ENCODE data around the gene TTC12.

The TTC12 gene

GRCh38 chr11:113317339-113317738 is 3.0 kb downstream of the TTC12 start:
- H2AFZ ChIP-seq (ENCODE audit: low read depth, low read length), result no peak overlapping the region
- H3K4me3 ChIP-seq (ENCODE audit: low read length), result no peak overlapping the region
- H3K9me3 ChIP-seq (ENCODE audit: low read length), result peaks cover 8% of the 10 kb centered on the region
- no peaks in the 10 kb centered on the region for H3K27me3 ChIP-seq (ENCODE audit: insufficient read depth, low read length)
- peaks cover 7% of the 10 kb centered on the region for H3K36me3 ChIP-seq (ENCODE audit: insufficient read depth, low read length)
- H3K4me1 ChIP-seq (ENCODE audit: insufficient read depth, low read length), result peaks cover 10% of the 10 kb centered on the region

- Histone ChIP-seq H3K36me3 (ENCODE audit: insufficient read depth, low read length) (peaks cover 7% of the 10 kb centered on the region), H2AFZ (ENCODE audit: low read depth, low read length) (no peak overlapping the region), H3K9me3 (ENCODE audit: low read length) (peaks cover 8% of the 10 kb centered on the region), H3K4me3 (ENCODE audit: low read length) (no peak overlapping the region), H3K4me1 (ENCODE audit: insufficient read depth, low read length) (peaks cover 8% of the 10 kb centered on the region), H3K27me3 (ENCODE audit: insufficient read depth, low read length) (no peaks in the 10 kb centered on the region)
These were observed 4.7 kb downstream of the TTC12 start for GRCh38 chr11:113319085-113319484.

GRCh38 chr11:113322158-113322557 is 7.8 kb downstream of the TTC12 start:
- H3K36me3 ChIP-seq (ENCODE audit: insufficient read depth, low read length), result peaks cover 19% of the 10 kb centered on the region
- H3K27me3 ChIP-seq (ENCODE audit: insufficient read depth, low read length), result no peaks in the 10 kb centered on the region
- peaks cover 8% of the 10 kb centered on the region for H3K9me3 ChIP-seq (ENCODE audit: low read length)
- H3K4me3 ChIP-seq (ENCODE audit: low read length), result no peak overlapping the region
- H2AFZ ChIP-seq (ENCODE audit: low read depth, low read length), result no peak overlapping the region
- peaks cover 2% of the 10 kb centered on the region for H3K4me1 ChIP-seq (ENCODE audit: insufficient read depth, low read length)

- no peak overlapping the region for H2AFZ ChIP-seq (ENCODE audit: low read depth, low read length)
- peaks cover 8% of the 10 kb centered on the region for H3K9me3 ChIP-seq (ENCODE audit: low read length)
- H3K4me3 ChIP-seq (ENCODE audit: low read length), result no peak overlapping the region
- peaks cover 26% of the 10 kb centered on the region for H3K36me3 ChIP-seq (ENCODE audit: insufficient read depth, low read length)
- no peaks in the 10 kb centered on the region for H3K27me3 ChIP-seq (ENCODE audit: insufficient read depth, low read length)
- peaks cover 2% of the 10 kb centered on the region for H3K4me1 ChIP-seq (ENCODE audit: insufficient read depth, low read length)
These were observed 9.9 kb downstream of the TTC12 start for GRCh38 chr11:113324250-113324649.

- Histone ChIP-seq H3K36me3 (ENCODE audit: insufficient read depth, low read length) (peaks cover 41% of the 10 kb centered on the region), H3K4me3 (ENCODE audit: low read length) (no peak overlapping the region), H3K4me1 (ENCODE audit: insufficient read depth, low read length) (no peaks in the 10 kb centered on the region), H2AFZ (ENCODE audit: low read depth, low read length) (no peak overlapping the region), H3K9me3 (ENCODE audit: low read length) (no peaks in the 10 kb centered on the region), H3K27me3 (ENCODE audit: insufficient read depth, low read length) (no peaks in the 10 kb centered on the region)
These were observed 15.3 kb downstream of the TTC12 start for GRCh38 chr11:113329725-113330124.

- no peak overlapping the region for H2AFZ ChIP-seq (ENCODE audit: low read depth, low read length)
- H3K4me1 ChIP-seq (ENCODE audit: insufficient read depth, low read length), result no peaks in the 10 kb centered on the region
These were observed 17.1 kb downstream of the TTC12 start for GRCh38 chr11:113331441-113331840.

GRCh38 chr11:113332023-113332422 is 17.6 kb downstream of the TTC12 start:
- H3K27me3 ChIP-seq (ENCODE audit: insufficient read depth, low read length), result no peaks in the 10 kb centered on the region
- H3K4me1 ChIP-seq (ENCODE audit: insufficient read depth, low read length), result no peaks in the 10 kb centered on the region
- no peak overlapping the region for H2AFZ ChIP-seq (ENCODE audit: low read depth, low read length)
- H3K36me3 ChIP-seq (ENCODE audit: insufficient read depth, low read length), result peaks cover 35% of the 10 kb centered on the region
- H3K4me3 ChIP-seq (ENCODE audit: low read length), result no peak overlapping the region
- no peaks in the 10 kb centered on the region for H3K9me3 ChIP-seq (ENCODE audit: low read length)

More at GRCh38 chr11:113331441-113331840, 17.1 kb downstream of the TTC12 start:
- no peaks in the 10 kb centered on the region for H3K27me3 ChIP-seq (ENCODE audit: insufficient read depth, low read length)
- H3K36me3 ChIP-seq (ENCODE audit: insufficient read depth, low read length), result peaks cover 35% of the 10 kb centered on the region
- H3K4me3 ChIP-seq (ENCODE audit: low read length), result no peak overlapping the region
- no peaks in the 10 kb centered on the region for H3K9me3 ChIP-seq (ENCODE audit: low read length)

GRCh38 chr11:113332638-113333329 is 18.4 kb downstream of the TTC12 start:
- no peaks in the 10 kb centered on the region for H3K27me3 ChIP-seq (ENCODE audit: insufficient read depth, low read length)
- H3K4me1 ChIP-seq (ENCODE audit: insufficient read depth, low read length), result no peaks in the 10 kb centered on the region
- H3K4me3 ChIP-seq (ENCODE audit: low read length), result no peak overlapping the region
- H3K9me3 ChIP-seq (ENCODE audit: low read length), result no peaks in the 10 kb centered on the region
- H2AFZ ChIP-seq (ENCODE audit: low read depth, low read length), result no peak overlapping the region
- H3K36me3 ChIP-seq (ENCODE audit: insufficient read depth, low read length), result peaks cover 33% of the 10 kb centered on the region

- Histone ChIP-seq H3K4me3 (ENCODE audit: low read length) (no peak overlapping the region), H3K4me1 (ENCODE audit: insufficient read depth, low read length) (no peaks in the 10 kb centered on the region), H2AFZ (ENCODE audit: low read depth, low read length) (no peak overlapping the region), H3K27me3 (ENCODE audit: insufficient read depth, low read length) (no peaks in the 10 kb centered on the region), H3K9me3 (ENCODE audit: low read length) (no peaks in the 10 kb centered on the region), H3K36me3 (ENCODE audit: insufficient read depth, low read length) (peaks cover 30% of the 10 kb centered on the region)
These were observed 19.8 kb downstream of the TTC12 start for GRCh38 chr11:113334183-113334582.

- Histone ChIP-seq H3K27me3 (ENCODE audit: insufficient read depth, low read length) (no peaks in the 10 kb centered on the region), H3K4me3 (ENCODE audit: low read length) (no peak overlapping the region), H3K4me1 (ENCODE audit: insufficient read depth, low read length) (no peaks in the 10 kb centered on the region), H3K36me3 (ENCODE audit: insufficient read depth, low read length) (peaks cover 36% of the 10 kb centered on the region), H3K9me3 (ENCODE audit: low read length) (no peaks in the 10 kb centered on the region), H2AFZ (ENCODE audit: low read depth, low read length) (no peak overlapping the region)
These were observed 24.3 kb downstream of the TTC12 start for GRCh38 chr11:113338730-113339129.

- Histone ChIP-seq H3K4me3 (ENCODE audit: low read length) (no peak overlapping the region), H3K4me1 (ENCODE audit: insufficient read depth, low read length) (no peaks in the 10 kb centered on the region), H3K9me3 (ENCODE audit: low read length) (no peaks in the 10 kb centered on the region), H2AFZ (ENCODE audit: low read depth, low read length) (no peak overlapping the region), H3K27me3 (ENCODE audit: insufficient read depth, low read length) (no peaks in the 10 kb centered on the region), H3K36me3 (ENCODE audit: insufficient read depth, low read length) (peaks cover 35% of the 10 kb centered on the region)
These were observed 25.7 kb downstream of the TTC12 start for GRCh38 chr11:113339929-113340589.

GRCh38 chr11:113341388-113342165 is 27.2 kb downstream of the TTC12 start:
- Histone ChIP-seq H3K36me3 (ENCODE audit: insufficient read depth, low read length) (peaks cover 35% of the 10 kb centered on the region), H3K9me3 (ENCODE audit: low read length) (no peaks in the 10 kb centered on the region), H2AFZ (ENCODE audit: low read depth, low read length) (no peak overlapping the region), H3K4me1 (ENCODE audit: insufficient read depth, low read length) (no peaks in the 10 kb centered on the region), H3K4me3 (ENCODE audit: low read length) (no peak overlapping the region), H3K27me3 (ENCODE audit: insufficient read depth, low read length) (no peaks in the 10 kb centered on the region)

GRCh38 chr11:113345978-113346377 is 31.6 kb downstream of the TTC12 start:
- H3K9me3 ChIP-seq (ENCODE audit: low read length), result no peaks in the 10 kb centered on the region
- H3K36me3 ChIP-seq (ENCODE audit: insufficient read depth, low read length), result peaks cover 25% of the 10 kb centered on the region
- no peak overlapping the region for H2AFZ ChIP-seq (ENCODE audit: low read depth, low read length)
- H3K27me3 ChIP-seq (ENCODE audit: insufficient read depth, low read length), result no peaks in the 10 kb centered on the region
- H3K4me1 ChIP-seq (ENCODE audit: insufficient read depth, low read length), result no peaks in the 10 kb centered on the region
- no peak overlapping the region for H3K4me3 ChIP-seq (ENCODE audit: low read length)

All from neuron (in vitro differentiated cells).